ENCODE data around the gene CDCA7L.

DNA sequence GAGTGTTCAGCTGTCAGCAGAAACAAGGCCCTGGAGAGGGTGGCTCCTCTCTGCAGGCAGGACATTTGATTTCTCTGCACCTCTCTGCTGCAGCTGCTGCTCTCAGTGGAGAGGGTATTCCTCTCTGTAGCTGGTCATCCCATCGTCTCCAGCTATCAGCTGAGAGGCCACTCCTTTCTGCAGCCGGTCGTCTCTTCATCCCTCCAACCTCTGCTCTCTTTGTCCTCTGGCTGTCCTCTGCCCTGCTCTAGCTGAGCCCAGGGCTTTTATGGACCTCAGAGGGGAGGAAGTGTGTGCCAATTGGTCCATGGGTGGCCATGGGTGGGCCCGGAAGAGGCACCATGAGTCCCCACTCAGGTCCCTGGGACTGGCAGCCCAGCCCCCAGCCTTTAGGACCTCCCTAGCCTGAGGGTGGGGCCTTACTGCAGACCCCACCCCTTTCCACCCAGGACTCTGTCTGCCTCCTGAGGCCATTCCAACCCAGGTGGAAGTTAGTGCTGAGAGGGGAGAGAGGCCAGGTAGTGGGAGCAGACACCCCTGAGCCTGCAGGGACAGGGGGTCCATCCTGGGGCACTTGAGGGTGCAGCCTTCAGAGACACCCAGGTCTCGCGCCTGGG lies 26.2 kb upstream of the CDCA7L start:
- TF ChIP-seq CTCF (IDR thresholded peaks at IDR 0.05 in 4 of 5, conservative IDR thresholded peaks at IDR 0.05 in 1 of 5): no peak
- no peak for TF ChIP-seq POLR2A (IDR thresholded peaks at IDR 0.05)

Measured in gastrocnemius medialis (tissue), 4 donors.